22Rv1 (cell line): ENCODE data around the gene CISD1.
"Not testable (repeated sequence)": the region's sequence is repeated elsewhere in the genome, so short reads cannot be mapped to it uniquely, and the experiment has no call there.

Source experiments
- ZFX ChIP-seq: fragments of 450-650 bp; IDR thresholded peaks from 2 replicates; pipeline ENCODE4 v1.6.1; 2017; ENCODE audit warnings: antibody characterized with exemption, borderline replicate concordance
- TF ChIP-seq, protein P1 (sequence below): fragments of 450-650 bp; IDR thresholded peaks from 2 replicates; pipeline ENCODE4 v1.5.1; 2017; ENCODE audit warnings: mild to moderate bottlenecking

- TF ChIP-seq, protein P1, sequence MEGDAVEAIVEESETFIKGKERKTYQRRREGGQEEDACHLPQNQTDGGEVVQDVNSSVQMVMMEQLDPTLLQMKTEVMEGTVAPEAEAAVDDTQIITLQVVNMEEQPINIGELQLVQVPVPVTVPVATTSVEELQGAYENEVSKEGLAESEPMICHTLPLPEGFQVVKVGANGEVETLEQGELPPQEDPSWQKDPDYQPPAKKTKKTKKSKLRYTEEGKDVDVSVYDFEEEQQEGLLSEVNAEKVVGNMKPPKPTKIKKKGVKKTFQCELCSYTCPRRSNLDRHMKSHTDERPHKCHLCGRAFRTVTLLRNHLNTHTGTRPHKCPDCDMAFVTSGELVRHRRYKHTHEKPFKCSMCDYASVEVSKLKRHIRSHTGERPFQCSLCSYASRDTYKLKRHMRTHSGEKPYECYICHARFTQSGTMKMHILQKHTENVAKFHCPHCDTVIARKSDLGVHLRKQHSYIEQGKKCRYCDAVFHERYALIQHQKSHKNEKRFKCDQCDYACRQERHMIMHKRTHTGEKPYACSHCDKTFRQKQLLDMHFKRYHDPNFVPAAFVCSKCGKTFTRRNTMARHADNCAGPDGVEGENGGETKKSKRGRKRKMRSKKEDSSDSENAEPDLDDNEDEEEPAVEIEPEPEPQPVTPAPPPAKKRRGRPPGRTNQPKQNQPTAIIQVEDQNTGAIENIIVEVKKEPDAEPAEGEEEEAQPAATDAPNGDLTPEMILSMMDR, result not testable (repeated sequence)
- not testable (repeated sequence) for TF ChIP-seq ZFX
Measured at GRCh38 chr10:58229856-58230255, 39.1 kb upstream of the CISD1 start.
